ENCODE data around the gene IL17RE. TPM values are rescaled to one million over a fixed set of nuclear protein-coding genes. Genes with fewer than 3 reads are reported as not detected.

IL17RE gene
- total RNA-seq, 1 donor from 2014 or later: 4.1 TPM

DNA sequence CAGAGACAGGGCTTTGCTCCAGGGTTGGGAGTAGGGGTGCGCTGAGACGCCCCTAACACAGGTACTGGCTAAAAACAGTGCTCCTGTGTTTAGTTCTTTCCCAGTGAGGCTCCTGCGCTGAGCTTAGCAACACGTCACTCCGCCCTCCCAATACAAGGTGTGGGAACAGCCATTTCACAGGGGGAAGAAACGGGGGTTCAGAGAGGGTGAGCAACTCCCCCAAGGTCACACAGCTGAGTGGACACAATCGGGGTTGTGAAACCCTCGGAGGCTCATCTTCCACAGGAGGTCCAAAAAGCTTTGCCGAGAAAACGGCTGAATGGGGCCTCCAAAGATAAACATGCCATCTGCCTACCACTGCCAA lies 48.9 kb downstream of the IL17RE start:
- TF ChIP-seq, protein P1, sequence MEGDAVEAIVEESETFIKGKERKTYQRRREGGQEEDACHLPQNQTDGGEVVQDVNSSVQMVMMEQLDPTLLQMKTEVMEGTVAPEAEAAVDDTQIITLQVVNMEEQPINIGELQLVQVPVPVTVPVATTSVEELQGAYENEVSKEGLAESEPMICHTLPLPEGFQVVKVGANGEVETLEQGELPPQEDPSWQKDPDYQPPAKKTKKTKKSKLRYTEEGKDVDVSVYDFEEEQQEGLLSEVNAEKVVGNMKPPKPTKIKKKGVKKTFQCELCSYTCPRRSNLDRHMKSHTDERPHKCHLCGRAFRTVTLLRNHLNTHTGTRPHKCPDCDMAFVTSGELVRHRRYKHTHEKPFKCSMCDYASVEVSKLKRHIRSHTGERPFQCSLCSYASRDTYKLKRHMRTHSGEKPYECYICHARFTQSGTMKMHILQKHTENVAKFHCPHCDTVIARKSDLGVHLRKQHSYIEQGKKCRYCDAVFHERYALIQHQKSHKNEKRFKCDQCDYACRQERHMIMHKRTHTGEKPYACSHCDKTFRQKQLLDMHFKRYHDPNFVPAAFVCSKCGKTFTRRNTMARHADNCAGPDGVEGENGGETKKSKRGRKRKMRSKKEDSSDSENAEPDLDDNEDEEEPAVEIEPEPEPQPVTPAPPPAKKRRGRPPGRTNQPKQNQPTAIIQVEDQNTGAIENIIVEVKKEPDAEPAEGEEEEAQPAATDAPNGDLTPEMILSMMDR (conservative IDR thresholded peaks at IDR 0.05; ENCODE audit: low read depth, low read length): no peak
- peak overlapping the region; percentile 60 for H3K4me3 ChIP-seq (ENCODE audit: low read depth, low read length)
- no peak for DNase-seq (ENCODE audit: low read depth)

DNA sequence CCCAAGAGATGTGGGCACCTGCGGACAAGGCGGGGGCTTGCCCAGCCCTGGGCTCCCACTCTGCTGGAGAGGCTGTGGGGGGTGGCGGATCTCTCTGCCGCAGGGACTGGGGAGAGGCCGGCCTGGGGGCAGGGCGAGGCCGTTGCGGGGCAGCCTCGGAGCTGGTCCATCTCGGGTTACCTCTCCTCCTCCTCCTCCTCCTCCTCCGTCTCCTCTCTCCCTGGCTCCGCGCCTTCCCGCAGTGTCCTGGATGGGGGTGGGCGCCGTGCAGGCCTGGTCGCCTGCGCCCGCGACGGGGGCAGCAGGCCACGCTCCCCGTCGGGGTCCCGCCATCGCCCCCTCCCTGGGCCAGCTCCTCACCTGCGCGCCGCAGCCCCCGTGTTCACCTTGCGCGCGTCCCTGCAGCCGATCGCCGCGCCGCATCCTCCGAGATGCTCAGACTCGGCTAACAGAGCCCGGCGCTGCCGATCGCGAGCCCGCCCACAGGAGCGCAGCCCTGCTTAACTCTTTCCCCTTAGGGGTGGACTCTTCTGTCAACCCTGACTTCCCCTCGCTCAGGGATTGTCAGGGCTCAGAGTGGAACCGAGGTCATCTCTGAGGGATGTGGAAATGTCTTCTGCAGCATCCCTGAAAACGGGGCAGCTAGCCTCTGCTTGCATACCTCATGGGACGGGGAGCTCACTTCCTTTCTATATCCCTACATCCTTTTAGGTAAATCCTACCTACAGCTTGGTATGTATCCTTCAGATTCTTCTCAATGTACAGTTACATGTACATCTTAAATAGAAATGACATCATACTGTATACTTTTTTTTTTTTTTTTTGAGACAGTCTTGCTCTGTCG lies 49.5 kb downstream of the IL17RE start, which contains the start of gene PRRT3:
Gene PRRT3 (minus strand): TSS at position 447 of the 844 bp plus-strand sequence. CDS start 2,293 bp downstream, outside the sequence.
- peak within 1 kb of the TSS; percentile 60 for H3K4me3 ChIP-seq (ENCODE audit: low read depth, low read length)
- DNase-seq (ENCODE audit: low read depth): no peak
- TF ChIP-seq, protein P1 (conservative IDR thresholded peaks at IDR 0.05; ENCODE audit: low read depth, low read length): no peak

DNA sequence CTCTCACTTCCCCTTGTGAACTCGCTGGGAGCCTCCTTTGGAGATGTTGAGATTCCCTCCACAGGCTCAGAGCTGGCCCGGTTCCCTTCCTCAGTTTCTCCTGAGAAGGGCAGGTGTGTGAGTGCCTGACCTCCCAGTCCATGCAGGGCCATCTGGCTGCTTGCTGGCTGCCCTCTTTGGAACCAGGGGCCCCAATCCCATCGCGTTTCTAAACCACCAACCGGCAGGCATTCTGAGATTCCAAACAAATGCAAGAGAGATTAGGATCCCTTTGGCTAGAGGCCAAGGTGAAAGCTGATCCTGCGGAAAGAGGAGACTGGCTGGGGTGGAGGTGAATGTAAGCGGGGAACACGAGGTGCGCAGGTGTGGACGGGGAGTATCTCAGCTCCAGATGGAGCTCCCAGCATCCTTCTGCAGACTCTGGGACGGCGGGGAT lies 52.4 kb downstream of the IL17RE start:
- no peak overlapping the region for H3K4me3 ChIP-seq (ENCODE audit: low read depth, low read length)
- TF ChIP-seq, protein P1 (conservative IDR thresholded peaks at IDR 0.05; ENCODE audit: low read depth, low read length): no peak
- no peak for DNase-seq (ENCODE audit: low read depth)

DNA sequence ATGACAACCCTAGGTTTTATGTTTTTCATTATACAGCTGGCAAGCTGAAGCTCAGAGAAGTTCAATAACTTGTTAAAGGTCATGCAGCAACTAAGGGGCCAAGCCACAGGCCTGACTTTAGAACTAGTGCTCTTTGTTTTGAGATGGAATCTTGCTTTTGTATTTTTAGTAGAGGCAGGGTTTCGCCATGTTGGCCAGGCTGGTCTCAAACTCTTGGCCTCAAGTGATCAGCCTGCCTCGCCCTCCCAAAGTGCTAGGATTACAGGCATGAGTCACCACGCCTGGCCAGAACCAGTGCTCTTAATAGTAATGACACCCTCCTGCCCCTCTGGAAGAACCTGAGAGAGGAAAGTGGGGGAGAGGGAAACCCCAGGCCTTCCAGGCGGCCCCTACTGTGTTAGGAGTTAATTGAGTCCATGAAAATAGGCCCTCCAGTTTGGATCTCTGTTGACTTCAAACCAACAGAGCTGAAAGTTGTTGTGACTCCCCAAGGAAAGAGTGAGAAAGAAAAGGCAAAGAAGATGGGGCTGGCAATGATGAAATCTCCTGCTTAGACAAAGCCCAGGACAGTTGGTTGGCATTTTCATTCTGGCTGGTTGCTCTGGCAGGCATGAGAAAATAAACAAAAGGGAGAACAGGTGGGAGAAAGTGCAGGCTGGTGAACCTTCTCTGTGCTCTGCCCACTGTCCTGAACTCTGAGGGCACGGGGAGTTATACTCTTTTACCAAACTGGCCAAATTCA lies 53.1 kb downstream of the IL17RE start:
- DNase-seq (ENCODE audit: low read depth): no peak
- TF ChIP-seq, protein P1 (conservative IDR thresholded peaks at IDR 0.05; ENCODE audit: low read depth, low read length): no peak

DNA sequence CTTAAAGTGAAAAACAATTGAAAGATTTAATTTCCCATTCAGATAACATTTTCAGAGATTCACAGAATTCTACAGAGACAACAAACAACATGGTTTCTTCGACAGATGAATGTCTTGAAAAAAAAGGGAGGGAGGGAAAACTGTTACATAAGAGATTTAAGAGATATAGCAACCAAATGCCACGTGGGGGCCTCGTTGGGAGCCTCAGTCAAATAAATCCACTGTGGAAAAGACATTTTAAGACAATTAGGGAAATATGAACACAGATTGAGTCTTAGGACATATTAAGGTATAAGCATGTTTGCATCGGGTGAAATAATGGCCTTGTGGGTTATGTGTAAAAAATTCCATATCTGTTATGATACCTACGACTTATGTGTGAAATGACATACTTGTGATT lies 54.6 kb downstream of the IL17RE start:
- H3K4me3 ChIP-seq (ENCODE audit: low read depth, low read length): no peak overlapping the region
- DNase-seq (ENCODE audit: low read depth): no peak
- TF ChIP-seq, protein P1 (conservative IDR thresholded peaks at IDR 0.05; ENCODE audit: low read depth, low read length): peak; percentile 21

More for the DNA sequence above, 53.1 kb downstream of the IL17RE start:
- no peak overlapping the region for H3K4me3 ChIP-seq (ENCODE audit: low read depth, low read length)

DNA sequence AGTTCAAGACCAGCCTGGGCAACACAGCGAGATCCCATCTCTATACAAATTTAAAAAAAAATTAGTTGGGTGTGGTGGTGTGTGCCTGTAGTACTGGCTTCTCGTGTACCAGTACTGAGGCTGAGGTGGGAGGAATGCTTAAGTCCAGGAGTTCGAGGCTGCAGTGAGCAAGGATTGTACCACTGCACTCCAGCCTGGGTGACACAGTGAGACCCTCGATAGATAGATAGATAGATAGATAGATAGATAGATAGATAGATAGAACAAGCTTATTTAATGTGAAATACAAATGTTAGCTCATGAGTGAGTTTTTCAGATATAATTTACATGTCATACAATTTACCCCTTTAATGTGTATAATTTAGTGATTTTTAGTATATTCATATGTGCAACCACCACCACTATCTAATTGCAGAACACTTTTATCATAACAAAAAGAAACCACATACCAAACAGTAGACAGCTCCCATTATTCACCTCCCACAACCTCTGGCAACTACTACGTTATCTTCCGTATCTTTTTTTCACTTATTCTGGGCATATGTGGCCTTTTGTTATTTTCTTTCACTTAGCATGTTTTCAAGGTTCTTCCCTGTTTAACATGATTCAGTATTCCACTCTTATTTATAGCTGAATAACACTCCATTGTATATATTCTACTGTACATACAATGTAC lies 62.7 kb downstream of the IL17RE start:
- no peak overlapping the region for H3K4me3 ChIP-seq (ENCODE audit: low read depth, low read length)
- no peak for DNase-seq (ENCODE audit: low read depth)

More for the DNA sequence above, 62.7 kb downstream of the IL17RE start:
- TF ChIP-seq, protein P1 (conservative IDR thresholded peaks at IDR 0.05; ENCODE audit: low read depth, low read length): no peak

Other genes starting within 250 kb of the IL17RE start
- not detected in 2 replicates for gene CPNE9, start 199.0 kb upstream of the IL17RE start, total RNA-seq
- gene BRPF1, start 171.1 kb upstream of the IL17RE start, total RNA-seq: 15.2 and 15.7 TPM in 2 replicates
- gene OGG1, start 152.9 kb upstream of the IL17RE start, total RNA-seq: 22.0 and 27.4 TPM in 2 replicates
- gene CAMK1, start 132.9 kb upstream of the IL17RE start, total RNA-seq: 40.1 and 41.0 TPM in 2 replicates
- gene TADA3, start 110.4 kb upstream of the IL17RE start, total RNA-seq: 54.7 and 73.9 TPM in 2 replicates
- gene ARPC4, start 109.8 kb upstream of the IL17RE start, total RNA-seq: 153 and 296 TPM in 2 replicates
- 5.3 and 9.7 TPM in 2 replicates for gene TTLL3, start 92.6 kb upstream of the IL17RE start, total RNA-seq
- gene RPUSD3, start 58.8 kb upstream of the IL17RE start, total RNA-seq: 45.1 and 71.8 TPM in 2 replicates
- not detected in 2 replicates for gene CIDEC, start 22.6 kb upstream of the IL17RE start, total RNA-seq
- 27.8 and 39.1 TPM in 2 replicates for gene JAGN1, start 12.2 kb upstream of the IL17RE start, total RNA-seq
- 33.2 and 35.3 TPM in 2 replicates for gene IL17RC, start 14.2 kb downstream of the IL17RE start, total RNA-seq
- gene CRELD1, start 31.0 kb downstream of the IL17RE start, total RNA-seq: 20.5 and 36.6 TPM in 2 replicates
- 1.3 and 2.4 TPM in 2 replicates for gene PRRT3, start 49.6 kb downstream of the IL17RE start, total RNA-seq
- 32.1 and 51.0 TPM in 2 replicates for gene EMC3, start 84.0 kb downstream of the IL17RE start, total RNA-seq
- 25.9 and 40.7 TPM in 2 replicates for gene FANCD2, start 123.6 kb downstream of the IL17RE start, total RNA-seq
- not detected in 2 replicates for gene FANCD2OS, start 205.4 kb downstream of the IL17RE start, total RNA-seq
- gene BRK1, start 212.8 kb downstream of the IL17RE start, total RNA-seq: 97.2 and 176 TPM in 2 replicates
- 33.5 and 34.9 TPM in 2 replicates for gene VHL, start 238.9 kb downstream of the IL17RE start, total RNA-seq

Data from epithelial cell of proximal tubule (primary cell).